ENCODE data around the gene CBLN2. TPM values are rescaled to one million over a fixed set of nuclear protein-coding genes. Genes with fewer than 3 reads are reported as not detected.

CBLN2 gene
- total RNA-seq, 4 donors from 2014 or later: 0.45 to 0.46 TPM; not detected in 2

DNA sequence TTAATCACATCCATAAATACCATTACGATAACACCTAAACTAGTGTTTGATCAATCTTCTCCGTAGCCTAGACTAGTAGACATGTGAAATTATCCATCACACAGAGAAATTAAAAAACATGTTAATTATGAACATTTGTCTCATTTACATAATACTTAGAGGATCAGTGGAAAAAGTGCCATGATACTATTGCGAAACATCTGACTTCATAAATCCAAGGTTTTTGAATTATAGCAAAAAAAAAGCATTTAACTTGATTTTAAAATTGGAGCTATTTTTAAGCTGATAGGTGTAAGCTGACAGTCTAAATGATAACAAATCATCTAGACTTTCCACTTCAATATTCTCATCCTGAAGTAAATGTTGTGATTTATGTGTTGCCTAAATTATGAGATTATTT lies 51.6 kb downstream of the CBLN2 start:
- no peak for DNase-seq (ENCODE audit: low spot score in 2 of 2)
- intact Hi-C loops (cut with DNase I; ENCODE audit: low total_unique reads): no loop called here
- WGBS, 2 donors: 76 to 79% methylated on average over 3 of the region's 3 CpGs
- TF ChIP-seq CTCF (IDR thresholded peaks at IDR 0.05) (no peak), POLR2A (IDR thresholded peaks at IDR 0.05) (no peak)
- no peak overlapping the region for H3K4me3 ChIP-seq (ENCODE audit: low read depth, poor library complexity, severe bottlenecking)
